Upper lobe of left lung (tissue), 4 donors: Measurements from ENCODE around the gene PRXL2B.

ENCODE experiments used
- CTCF ChIP-seq, 6 experiments: fragments of 450-650 bp in 4 of 6; fragments of 200-600 bp in 2 of 6; sonication (generic) in 2 of 6; IDR thresholded peaks; one replicate each; pipeline ENCODE4 v1.5.1; 2016 to 2019; ENCODE audit warnings: antibody characterized with exemption in 6 of 6
- EP300 ChIP-seq, 4 donors: sonication (generic); formaldehyde crosslinking; IDR thresholded peaks; one replicate each; pipeline ENCODE4 v1.5.1; 2017; ENCODE audit warnings: antibody characterized with exemption in 4 of 4, control low read depth in 2 of 4
- POLR2A ChIP-seq, 4 donors: fragments of 450-650 bp; IDR thresholded peaks; one replicate each; pipeline ENCODE4 v1.5.1; 2016 to 2017; ENCODE audit warnings: antibody characterized with exemption in 4 of 4, mild to moderate bottlenecking in 2 of 4
- POLR2AphosphoS5 ChIP-seq, 2 donors: sonication (generic); formaldehyde crosslinking; IDR thresholded peaks; one replicate each; pipeline ENCODE4 v1.5.1; 2017; ENCODE audit warnings: antibody characterized with exemption in 2 of 2

DNA sequence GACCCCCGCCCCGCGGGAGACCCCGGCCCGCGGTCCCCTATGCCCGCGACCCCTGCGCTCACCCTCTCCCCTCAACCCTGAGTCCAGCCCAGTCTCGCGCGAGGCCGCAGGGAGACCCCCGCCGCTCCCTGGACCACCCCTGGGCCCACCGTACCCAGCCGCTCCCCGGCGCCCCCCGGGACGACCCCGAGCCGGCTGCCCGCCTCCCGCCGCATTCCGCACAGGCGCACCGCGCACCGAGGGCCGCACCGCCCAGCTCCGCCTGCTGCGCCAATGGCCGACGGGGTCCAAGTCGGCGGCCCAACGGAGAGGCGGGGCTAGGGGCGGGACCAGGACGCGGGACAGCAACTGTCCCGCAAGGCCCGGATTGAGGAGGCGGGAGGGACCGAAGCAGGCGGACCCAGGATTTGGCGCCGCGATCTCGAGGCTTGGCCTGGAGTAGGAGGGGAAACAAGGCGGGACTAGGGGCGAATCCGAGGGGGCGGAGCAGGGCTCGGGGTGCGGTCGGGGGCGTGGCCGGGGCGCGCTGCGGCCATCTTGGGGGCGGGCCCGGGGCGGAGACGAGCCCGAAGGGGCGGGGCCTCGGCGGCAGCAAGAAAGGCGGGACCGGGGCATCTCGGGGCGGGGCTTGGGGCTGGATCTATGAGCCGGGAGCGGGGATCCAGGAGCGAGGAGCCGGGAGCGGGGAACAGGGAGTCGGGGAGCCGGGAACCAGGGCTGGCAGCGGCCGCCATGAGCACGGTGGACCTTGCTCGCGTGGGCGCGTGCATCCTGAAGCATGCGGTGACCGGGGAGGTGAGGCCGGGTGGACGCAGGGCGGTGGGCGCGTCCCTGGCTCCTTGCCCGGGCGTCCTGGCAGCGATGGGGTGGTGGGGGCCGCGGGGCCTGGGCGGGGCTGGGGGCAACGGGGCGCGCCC lies at the start of gene PRXL2B:
- TF ChIP-seq POLR2A (IDR thresholded peaks at IDR 0.05) (peak in 3 of 4 donors; percentile 78 to 98 (median 85)), POLR2AphosphoS5 (IDR thresholded peaks at IDR 0.05) (peak; percentile 84 to 95), CTCF (IDR thresholded peaks at IDR 0.05) (peak in 3 of 6 experiments; percentile 11 to 45 (median 25)), EP300 (IDR thresholded peaks at IDR 0.05) (no peak)
